Measurements from ENCODE around the gene PHYKPL. TPM values are rescaled to one million over a fixed set of nuclear protein-coding genes. Genes with fewer than 3 reads are reported as not detected.

The PHYKPL gene
- total and polyA plus RNA-seq, 9 donors: 31.8 to 93.3 (median 61.6) TPM

DNA sequence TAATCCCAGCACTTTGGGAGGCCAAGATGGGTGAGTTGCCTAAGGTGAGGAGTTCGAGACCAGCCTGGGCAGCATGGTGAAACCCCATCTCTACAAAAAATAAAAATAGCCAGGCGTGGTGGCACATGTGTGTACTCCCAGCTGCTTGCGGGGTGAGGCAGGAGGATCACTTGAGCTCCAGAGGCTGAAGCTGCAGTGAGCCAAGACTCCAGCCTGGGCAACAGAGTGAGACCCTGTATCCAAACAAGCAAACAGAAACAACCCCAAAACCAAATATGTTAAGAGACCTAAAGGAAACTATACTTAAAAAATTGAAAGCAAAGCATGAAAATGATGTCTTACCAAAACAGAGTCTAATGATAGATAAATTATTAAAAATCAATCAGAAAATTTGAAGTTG is 15.8 kb downstream of the PHYKPL start:
- H3K4me1 ChIP-seq (ENCODE audit: insufficient read depth): peaks cover 1% of the 10 kb centered on the region
- 90 to 99% (median 92%) methylated on average over 3 of the region's 3 CpGs for WGBS, 3 donors
- no peak for DNase-seq
- no peak overlapping the region for H3K27ac ChIP-seq
- no peaks in the 10 kb centered on the region for H3K36me3 ChIP-seq
- no peaks in the 10 kb centered on the region for H3K27me3 ChIP-seq
- no peak overlapping the region for H3K4me3 ChIP-seq
- TF ChIP-seq EP300 (IDR thresholded peaks at IDR 0.05) (no peak), POLR2A (IDR thresholded peaks at IDR 0.05) (no peak)
- TF ChIP-seq, protein P1, sequence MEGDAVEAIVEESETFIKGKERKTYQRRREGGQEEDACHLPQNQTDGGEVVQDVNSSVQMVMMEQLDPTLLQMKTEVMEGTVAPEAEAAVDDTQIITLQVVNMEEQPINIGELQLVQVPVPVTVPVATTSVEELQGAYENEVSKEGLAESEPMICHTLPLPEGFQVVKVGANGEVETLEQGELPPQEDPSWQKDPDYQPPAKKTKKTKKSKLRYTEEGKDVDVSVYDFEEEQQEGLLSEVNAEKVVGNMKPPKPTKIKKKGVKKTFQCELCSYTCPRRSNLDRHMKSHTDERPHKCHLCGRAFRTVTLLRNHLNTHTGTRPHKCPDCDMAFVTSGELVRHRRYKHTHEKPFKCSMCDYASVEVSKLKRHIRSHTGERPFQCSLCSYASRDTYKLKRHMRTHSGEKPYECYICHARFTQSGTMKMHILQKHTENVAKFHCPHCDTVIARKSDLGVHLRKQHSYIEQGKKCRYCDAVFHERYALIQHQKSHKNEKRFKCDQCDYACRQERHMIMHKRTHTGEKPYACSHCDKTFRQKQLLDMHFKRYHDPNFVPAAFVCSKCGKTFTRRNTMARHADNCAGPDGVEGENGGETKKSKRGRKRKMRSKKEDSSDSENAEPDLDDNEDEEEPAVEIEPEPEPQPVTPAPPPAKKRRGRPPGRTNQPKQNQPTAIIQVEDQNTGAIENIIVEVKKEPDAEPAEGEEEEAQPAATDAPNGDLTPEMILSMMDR (IDR thresholded peaks at IDR 0.05): no peak
- H3K9me3 ChIP-seq: no peaks in the 10 kb centered on the region
- intact Hi-C loops (cut with DNase I): no loop called here

DNA sequence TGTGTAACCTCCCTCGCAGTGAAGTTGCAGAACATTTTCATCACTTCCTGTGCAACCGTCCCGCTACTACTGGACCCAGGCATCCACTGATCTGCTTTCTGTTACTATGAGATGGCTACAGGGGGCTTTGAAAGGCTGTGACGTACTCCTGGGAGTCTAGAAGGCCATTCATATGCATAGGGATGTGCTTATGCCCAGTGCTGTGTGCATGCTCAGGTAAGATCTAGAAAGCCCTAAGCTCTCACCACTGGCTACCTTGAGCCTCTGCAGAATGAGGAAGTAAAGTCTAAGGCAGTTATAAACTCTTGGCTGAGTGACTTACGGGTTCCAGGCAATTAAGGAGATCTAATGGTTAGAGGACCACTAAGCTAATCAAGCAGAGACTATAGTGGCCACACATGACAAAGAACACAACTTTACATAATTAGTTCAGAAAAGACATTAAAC is 16.5 kb downstream of the PHYKPL start:
- DNase-seq: no peak
- H3K4me1 ChIP-seq (ENCODE audit: insufficient read depth): peaks cover 1% of the 10 kb centered on the region
- 88 to 93% (median 93%) methylated on average over 5 of the region's 5 CpGs for WGBS, 3 donors
- no peaks in the 10 kb centered on the region for H3K9me3 ChIP-seq
- H3K27ac ChIP-seq: no peak overlapping the region
- intact Hi-C loops (cut with DNase I): no loop called here
- TF ChIP-seq POLR2A (IDR thresholded peaks at IDR 0.05) (no peak), EP300 (IDR thresholded peaks at IDR 0.05) (no peak)
- TF ChIP-seq, protein P1 (IDR thresholded peaks at IDR 0.05): no peak
- no peaks in the 10 kb centered on the region for H3K36me3 ChIP-seq
- no peak overlapping the region for H3K4me3 ChIP-seq
- H3K27me3 ChIP-seq: no peaks in the 10 kb centered on the region

DNA sequence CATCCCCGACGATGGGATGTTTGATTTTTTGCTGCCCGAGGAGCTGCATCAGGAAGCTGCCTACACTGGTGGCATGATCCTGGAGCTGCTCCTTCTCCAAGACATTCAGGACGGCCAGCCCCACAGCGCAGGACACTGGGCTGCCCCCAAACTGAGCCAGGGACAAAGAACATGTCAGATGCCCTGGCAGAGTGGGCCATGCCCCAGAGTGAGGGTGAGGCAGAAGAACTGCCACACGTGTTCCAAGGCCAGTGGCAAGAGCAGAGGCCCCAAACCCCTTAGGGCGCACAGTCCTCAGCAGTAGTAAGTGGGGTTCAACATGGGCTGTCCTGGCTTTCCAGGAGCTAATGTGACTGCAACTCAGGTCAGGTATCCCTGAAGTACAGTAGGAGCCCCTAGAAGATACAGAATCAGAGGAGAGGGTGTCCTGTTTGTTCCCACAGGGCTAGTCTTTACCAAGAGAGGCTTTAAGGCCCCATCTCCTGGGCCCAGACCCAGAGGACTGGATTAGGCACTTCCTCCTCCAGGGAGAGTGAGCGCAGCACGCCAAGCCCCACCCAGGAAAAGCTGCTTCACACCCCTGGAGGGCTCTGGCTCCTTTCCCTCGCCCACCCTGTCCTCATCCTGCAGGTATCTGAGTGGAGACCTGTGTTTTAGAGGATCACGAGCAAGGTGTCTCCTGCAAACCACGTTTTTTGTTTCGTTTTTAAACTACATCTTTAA is 17.2 kb downstream of the PHYKPL start:
- H3K27ac ChIP-seq: no peak overlapping the region
- WGBS, 3 donors: 76 to 78% (median 77%) methylated on average over 13 of the region's 13 CpGs
- no peaks in the 10 kb centered on the region for H3K36me3 ChIP-seq
- H3K4me3 ChIP-seq: no peak overlapping the region
- H3K9me3 ChIP-seq: no peaks in the 10 kb centered on the region
- TF ChIP-seq EP300 (IDR thresholded peaks at IDR 0.05) (no peak), POLR2A (IDR thresholded peaks at IDR 0.05) (no peak)
- TF ChIP-seq, protein P1 (IDR thresholded peaks at IDR 0.05): no peak
- no peaks in the 10 kb centered on the region for H3K27me3 ChIP-seq
- H3K4me1 ChIP-seq (ENCODE audit: insufficient read depth): peaks cover 1% of the 10 kb centered on the region
- DNase-seq: no peak
- intact Hi-C loops (cut with DNase I): no loop called here

DNA sequence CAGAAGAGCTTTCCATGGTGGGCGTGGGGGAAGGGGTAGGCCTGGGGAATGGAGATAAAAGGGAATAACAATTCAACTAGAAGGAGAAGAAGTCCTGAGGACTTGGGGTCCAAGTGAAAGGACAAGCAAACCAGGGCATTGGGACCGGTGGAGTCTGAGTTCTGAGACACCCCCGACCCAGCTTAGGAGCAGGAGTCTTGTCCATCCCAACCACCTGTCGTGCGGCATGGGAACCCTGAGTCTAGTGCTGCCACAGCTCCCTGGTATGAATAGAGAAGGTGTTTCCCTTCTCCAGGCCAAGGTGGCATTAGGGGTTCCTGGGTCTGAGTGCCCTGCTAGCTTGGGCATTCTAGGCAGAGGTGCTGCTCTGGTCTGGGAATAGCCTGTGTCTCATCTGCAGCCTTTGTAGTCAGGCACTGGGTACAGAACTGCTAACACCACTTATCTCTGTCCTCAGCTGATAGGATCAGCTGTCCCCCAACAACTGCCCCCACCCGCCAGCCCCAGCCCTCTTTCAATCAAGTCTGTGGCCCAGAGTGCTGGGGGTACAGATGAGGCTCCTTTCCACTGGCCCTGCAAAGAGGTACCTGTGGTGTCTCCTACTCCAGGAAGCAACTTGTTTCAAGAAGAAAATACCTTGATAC is 18.3 kb downstream of the PHYKPL start:
- H3K9me3 ChIP-seq: no peaks in the 10 kb centered on the region
- H3K27me3 ChIP-seq: no peaks in the 10 kb centered on the region
- intact Hi-C loops (cut with DNase I): no loop called here
- no peaks in the 10 kb centered on the region for H3K36me3 ChIP-seq
- H3K27ac ChIP-seq: no peak overlapping the region
- peaks cover 1% of the 10 kb centered on the region for H3K4me1 ChIP-seq (ENCODE audit: insufficient read depth)
- TF ChIP-seq POLR2A (IDR thresholded peaks at IDR 0.05) (no peak), EP300 (IDR thresholded peaks at IDR 0.05) (no peak)
- TF ChIP-seq, protein P1 (IDR thresholded peaks at IDR 0.05): no peak
- 85 to 87% (median 86%) methylated on average over 6 of the region's 6 CpGs for WGBS, 3 donors
- no peak for DNase-seq
- H3K4me3 ChIP-seq: no peak overlapping the region
